HG03457 (cell line): ENCODE measurements around the gene DDX47.

Experiments
- ATAC-seq: cut with Tn5 transposase; IDR thresholded peaks from one replicate; pipeline ENCODE4 v1.9.1; 2021; ENCODE audit warnings: moderate number of reproducible peaks; ENCODE audit not compliant: unreplicated experiment

DDX47 gene

GRCh38 chr12:12813120-12814101, at the start of gene DDX47:
Gene DDX47, plus strand, starts transcription at chr12:12813346. Its CDS starts 22 bp downstream, at chr12:12813368.
- peak; percentile 63 for ATAC-seq

- ATAC-seq: no peak
Measured at GRCh38 chr12:12764824-12765223, 48.3 kb upstream of the DDX47 start.

- ATAC-seq: no peak
Measured at GRCh38 chr12:12770262-12770661, 42.9 kb upstream of the DDX47 start.

GRCh38 chr12:12774791-12775190, 38.4 kb upstream of the DDX47 start:
- no peak for ATAC-seq

GRCh38 chr12:12776261-12776660, 36.9 kb upstream of the DDX47 start:
- no peak for ATAC-seq

- no peak for ATAC-seq
Measured at GRCh38 chr12:12777092-12777491, 36.1 kb upstream of the DDX47 start.

- ATAC-seq: no peak
Measured at GRCh38 chr12:12779007-12779406, 34.1 kb upstream of the DDX47 start.

- no peak for ATAC-seq
Measured at GRCh38 chr12:12779529-12779928, 33.6 kb upstream of the DDX47 start.

- no peak for ATAC-seq
Measured at GRCh38 chr12:12784116-12784515, 29.0 kb upstream of the DDX47 start.

GRCh38 chr12:12784911-12785814, 28.0 kb upstream of the DDX47 start, which contains the start of gene APOLD1:
Gene APOLD1, plus strand, starts transcription at chr12:12785659. Its CDS starts 33 bp downstream, at chr12:12785692.
- ATAC-seq: no peak

GRCh38 chr12:12786351-12786705, 26.8 kb upstream of the DDX47 start:
- no peak for ATAC-seq

GRCh38 chr12:12786706-12787601, 26.2 kb upstream of the DDX47 start:
- peak; percentile 79 for ATAC-seq

GRCh38 chr12:12788131-12788530, 25.0 kb upstream of the DDX47 start:
- no peak for ATAC-seq

- ATAC-seq: no peak
Measured at GRCh38 chr12:12788675-12789368, 24.3 kb upstream of the DDX47 start.

- ATAC-seq: no peak
Measured at GRCh38 chr12:12790956-12791355, 22.2 kb upstream of the DDX47 start.

GRCh38 chr12:12791756-12792369, 21.3 kb upstream of the DDX47 start:
- ATAC-seq: no peak

- no peak for ATAC-seq
Measured at GRCh38 chr12:12792421-12792820, 20.7 kb upstream of the DDX47 start.

- ATAC-seq: no peak
Measured at GRCh38 chr12:12794686-12795085, 18.5 kb upstream of the DDX47 start.

- ATAC-seq: no peak
Measured at GRCh38 chr12:12796171-12796570, 17.0 kb upstream of the DDX47 start.
